Measurements from ENCODE around the gene CACYBP. TPM values are rescaled to one million over a fixed set of nuclear protein-coding genes. Genes with fewer than 3 reads are reported as not detected.

CACYBP gene
- total RNA-seq, 1 experiment from 2014 or later = 137 TPM

- intact Hi-C loops (cut with micrococcal nuclease; ENCODE audit: unreplicated experiment) (no loop called here), in situ Hi-C loops (cut with HindIII; ENCODE audit: low pct_unique_long_range_greater_than_20kb, low sequenced_read_pairs) (no loop called here)
- Histone ChIP-seq H3K27ac (ENCODE audit: low read length) (no peak overlapping the region), H3K27me3 (ENCODE audit: control insufficient read depth, insufficient read depth, low read length) (peaks cover 11% of the 10 kb centered on the region), H3K9me3 (ENCODE audit: control insufficient read depth, insufficient read depth, low read depth, low read length) (no peaks in the 10 kb centered on the region), H3K4me1 (ENCODE audit: control insufficient read depth, insufficient read depth, low read length) (no peaks in the 10 kb centered on the region), H3K36me3 (ENCODE audit: control insufficient read depth, insufficient read depth, low read length) (no peaks in the 10 kb centered on the region), H3K4me3 (ENCODE audit: low read depth in 2 of 2, low read length in 2 of 2) (no peak overlapping the region)
- ATAC-seq = no peak
- TF ChIP-seq POLR2AphosphoS5 (IDR thresholded peaks at IDR 0.05; ENCODE audit: low read depth, low read length) = no peak
- no peak for TF ChIP-seq SIN3A (IDR thresholded peaks at IDR 0.05; ENCODE audit: borderline replicate concordance, insufficient read depth, low read depth, low read length)
- TF ChIP-seq, protein P1, sequence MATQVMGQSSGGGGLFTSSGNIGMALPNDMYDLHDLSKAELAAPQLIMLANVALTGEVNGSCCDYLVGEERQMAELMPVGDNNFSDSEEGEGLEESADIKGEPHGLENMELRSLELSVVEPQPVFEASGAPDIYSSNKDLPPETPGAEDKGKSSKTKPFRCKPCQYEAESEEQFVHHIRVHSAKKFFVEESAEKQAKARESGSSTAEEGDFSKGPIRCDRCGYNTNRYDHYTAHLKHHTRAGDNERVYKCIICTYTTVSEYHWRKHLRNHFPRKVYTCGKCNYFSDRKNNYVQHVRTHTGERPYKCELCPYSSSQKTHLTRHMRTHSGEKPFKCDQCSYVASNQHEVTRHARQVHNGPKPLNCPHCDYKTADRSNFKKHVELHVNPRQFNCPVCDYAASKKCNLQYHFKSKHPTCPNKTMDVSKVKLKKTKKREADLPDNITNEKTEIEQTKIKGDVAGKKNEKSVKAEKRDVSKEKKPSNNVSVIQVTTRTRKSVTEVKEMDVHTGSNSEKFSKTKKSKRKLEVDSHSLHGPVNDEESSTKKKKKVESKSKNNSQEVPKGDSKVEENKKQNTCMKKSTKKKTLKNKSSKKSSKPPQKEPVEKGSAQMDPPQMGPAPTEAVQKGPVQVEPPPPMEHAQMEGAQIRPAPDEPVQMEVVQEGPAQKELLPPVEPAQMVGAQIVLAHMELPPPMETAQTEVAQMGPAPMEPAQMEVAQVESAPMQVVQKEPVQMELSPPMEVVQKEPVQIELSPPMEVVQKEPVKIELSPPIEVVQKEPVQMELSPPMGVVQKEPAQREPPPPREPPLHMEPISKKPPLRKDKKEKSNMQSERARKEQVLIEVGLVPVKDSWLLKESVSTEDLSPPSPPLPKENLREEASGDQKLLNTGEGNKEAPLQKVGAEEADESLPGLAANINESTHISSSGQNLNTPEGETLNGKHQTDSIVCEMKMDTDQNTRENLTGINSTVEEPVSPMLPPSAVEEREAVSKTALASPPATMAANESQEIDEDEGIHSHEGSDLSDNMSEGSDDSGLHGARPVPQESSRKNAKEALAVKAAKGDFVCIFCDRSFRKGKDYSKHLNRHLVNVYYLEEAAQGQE (IDR thresholded peaks at IDR 0.05; ENCODE audit: insufficient read depth in 1 of 2, low read depth in 2 of 2, low read length in 1 of 2) = no peak
- TF ChIP-seq, protein P2, sequence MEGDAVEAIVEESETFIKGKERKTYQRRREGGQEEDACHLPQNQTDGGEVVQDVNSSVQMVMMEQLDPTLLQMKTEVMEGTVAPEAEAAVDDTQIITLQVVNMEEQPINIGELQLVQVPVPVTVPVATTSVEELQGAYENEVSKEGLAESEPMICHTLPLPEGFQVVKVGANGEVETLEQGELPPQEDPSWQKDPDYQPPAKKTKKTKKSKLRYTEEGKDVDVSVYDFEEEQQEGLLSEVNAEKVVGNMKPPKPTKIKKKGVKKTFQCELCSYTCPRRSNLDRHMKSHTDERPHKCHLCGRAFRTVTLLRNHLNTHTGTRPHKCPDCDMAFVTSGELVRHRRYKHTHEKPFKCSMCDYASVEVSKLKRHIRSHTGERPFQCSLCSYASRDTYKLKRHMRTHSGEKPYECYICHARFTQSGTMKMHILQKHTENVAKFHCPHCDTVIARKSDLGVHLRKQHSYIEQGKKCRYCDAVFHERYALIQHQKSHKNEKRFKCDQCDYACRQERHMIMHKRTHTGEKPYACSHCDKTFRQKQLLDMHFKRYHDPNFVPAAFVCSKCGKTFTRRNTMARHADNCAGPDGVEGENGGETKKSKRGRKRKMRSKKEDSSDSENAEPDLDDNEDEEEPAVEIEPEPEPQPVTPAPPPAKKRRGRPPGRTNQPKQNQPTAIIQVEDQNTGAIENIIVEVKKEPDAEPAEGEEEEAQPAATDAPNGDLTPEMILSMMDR (IDR thresholded peaks at IDR 0.05) = no peak
- no peak for TF ChIP-seq TCF7L2 (IDR thresholded peaks at IDR 0.05; ENCODE audit: low read depth, low read length)
- DNase-seq (ENCODE audit: low read depth, low spot score) = no peak
- ChIA-PET CTCF (no interaction called here), POLR2A (no interaction called here)
- no TSS peak for BruUV-seq (replicated peaks)
These were observed 40.7 kb downstream of the CACYBP start for GRCh38 chr1:175040324-175040879.

- ChIA-PET POLR2A (no interaction called here), CTCF (interaction anchor here (0.5 kb wide), 1 partner anchor 58 kb away, joined by 3 read pairs; no protein-coding TSS in a partner anchor)
- Histone ChIP-seq H3K27ac (ENCODE audit: low read length) (no peak overlapping the region), H3K9me3 (ENCODE audit: control insufficient read depth, insufficient read depth, low read depth, low read length) (no peaks in the 10 kb centered on the region), H3K27me3 (ENCODE audit: control insufficient read depth, insufficient read depth, low read length) (peaks cover 9% of the 10 kb centered on the region), H3K4me3 (ENCODE audit: low read depth in 2 of 2, low read length in 2 of 2) (no peak overlapping the region), H3K4me1 (ENCODE audit: control insufficient read depth, insufficient read depth, low read length) (no peaks in the 10 kb centered on the region), H3K36me3 (ENCODE audit: control insufficient read depth, insufficient read depth, low read length) (no peaks in the 10 kb centered on the region)
- BruUV-seq (replicated peaks) = no TSS peak
- in situ Hi-C loops (cut with HindIII; ENCODE audit: low pct_unique_long_range_greater_than_20kb, low sequenced_read_pairs) (no loop called here), intact Hi-C loops (cut with micrococcal nuclease; ENCODE audit: unreplicated experiment) (no loop called here)
- ATAC-seq = no peak
- TF ChIP-seq SIN3A (IDR thresholded peaks at IDR 0.05; ENCODE audit: borderline replicate concordance, insufficient read depth, low read depth, low read length) = no peak
- TF ChIP-seq, protein P1 (IDR thresholded peaks at IDR 0.05; ENCODE audit: insufficient read depth in 1 of 2, low read depth in 2 of 2, low read length in 1 of 2) = no peak
- no peak for TF ChIP-seq POLR2AphosphoS5 (IDR thresholded peaks at IDR 0.05; ENCODE audit: low read depth, low read length)
- TF ChIP-seq, protein P2 (IDR thresholded peaks at IDR 0.05) = no peak
- no peak for TF ChIP-seq TCF7L2 (IDR thresholded peaks at IDR 0.05; ENCODE audit: low read depth, low read length)
- no peak for DNase-seq (ENCODE audit: low read depth, low spot score)
These were observed 42.9 kb downstream of the CACYBP start for GRCh38 chr1:175042650-175043049.

All from Panc1 (cell line).